Lower leg skin (tissue), 3 donors: Measurements from ENCODE around the gene EGR1.

Experiments
- POLR2A ChIP-seq, 2 donors: fragments of 450-650 bp; IDR thresholded peaks; one replicate each; pipeline ENCODE4 v1.6.1; 2016 to 2017; ENCODE audit warnings: antibody characterized with exemption in 2 of 2, mild to moderate bottlenecking in 1 of 2, moderate library complexity in 1 of 2
- TF ChIP-seq, protein P1 (sequence below), 3 donors: fragments of 450-650 bp; IDR thresholded peaks; one replicate each; pipeline ENCODE4 v1.5.1; 2016; ENCODE audit warnings: antibody characterized with exemption in 3 of 3, mild to moderate bottlenecking in 3 of 3, moderate library complexity in 2 of 3

DNA sequence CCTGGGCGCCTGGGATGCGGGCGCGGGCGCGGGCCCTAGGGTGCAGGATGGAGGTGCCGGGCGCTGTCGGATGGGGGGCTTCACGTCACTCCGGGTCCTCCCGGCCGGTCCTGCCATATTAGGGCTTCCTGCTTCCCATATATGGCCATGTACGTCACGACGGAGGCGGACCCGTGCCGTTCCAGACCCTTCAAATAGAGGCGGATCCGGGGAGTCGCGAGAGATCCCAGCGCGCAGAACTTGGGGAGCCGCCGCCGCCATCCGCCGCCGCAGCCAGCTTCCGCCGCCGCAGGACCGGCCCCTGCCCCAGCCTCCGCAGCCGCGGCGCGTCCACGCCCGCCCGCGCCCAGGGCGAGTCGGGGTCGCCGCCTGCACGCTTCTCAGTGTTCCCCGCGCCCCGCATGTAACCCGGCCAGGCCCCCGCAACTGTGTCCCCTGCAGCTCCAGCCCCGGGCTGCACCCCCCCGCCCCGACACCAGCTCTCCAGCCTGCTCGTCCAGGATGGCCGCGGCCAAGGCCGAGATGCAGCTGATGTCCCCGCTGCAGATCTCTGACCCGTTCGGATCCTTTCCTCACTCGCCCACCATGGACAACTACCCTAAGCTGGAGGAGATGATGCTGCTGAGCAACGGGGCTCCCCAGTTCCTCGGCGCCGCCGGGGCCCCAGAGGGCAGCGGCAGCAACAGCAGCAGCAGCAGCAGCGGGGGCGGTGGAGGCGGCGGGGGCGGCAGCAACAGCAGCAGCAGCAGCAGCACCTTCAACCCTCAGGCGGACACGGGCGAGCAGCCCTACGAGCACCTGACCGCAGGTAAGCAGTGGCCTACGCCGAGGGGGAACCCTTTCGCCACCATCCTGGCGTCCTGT lies at the start of gene EGR1:
- peak in 1 of 2 donors; percentile 76 for TF ChIP-seq POLR2A (IDR thresholded peaks at IDR 0.05)
- TF ChIP-seq, protein P1, sequence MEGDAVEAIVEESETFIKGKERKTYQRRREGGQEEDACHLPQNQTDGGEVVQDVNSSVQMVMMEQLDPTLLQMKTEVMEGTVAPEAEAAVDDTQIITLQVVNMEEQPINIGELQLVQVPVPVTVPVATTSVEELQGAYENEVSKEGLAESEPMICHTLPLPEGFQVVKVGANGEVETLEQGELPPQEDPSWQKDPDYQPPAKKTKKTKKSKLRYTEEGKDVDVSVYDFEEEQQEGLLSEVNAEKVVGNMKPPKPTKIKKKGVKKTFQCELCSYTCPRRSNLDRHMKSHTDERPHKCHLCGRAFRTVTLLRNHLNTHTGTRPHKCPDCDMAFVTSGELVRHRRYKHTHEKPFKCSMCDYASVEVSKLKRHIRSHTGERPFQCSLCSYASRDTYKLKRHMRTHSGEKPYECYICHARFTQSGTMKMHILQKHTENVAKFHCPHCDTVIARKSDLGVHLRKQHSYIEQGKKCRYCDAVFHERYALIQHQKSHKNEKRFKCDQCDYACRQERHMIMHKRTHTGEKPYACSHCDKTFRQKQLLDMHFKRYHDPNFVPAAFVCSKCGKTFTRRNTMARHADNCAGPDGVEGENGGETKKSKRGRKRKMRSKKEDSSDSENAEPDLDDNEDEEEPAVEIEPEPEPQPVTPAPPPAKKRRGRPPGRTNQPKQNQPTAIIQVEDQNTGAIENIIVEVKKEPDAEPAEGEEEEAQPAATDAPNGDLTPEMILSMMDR (IDR thresholded peaks at IDR 0.05) = no peak
